ENCODE data around the gene LEP. TPM values are rescaled to one million over a fixed set of nuclear protein-coding genes. Genes with fewer than 3 reads are reported as not detected.

The LEP gene
- total RNA-seq, 2 experiments from 2014 or later = not detected

DNA sequence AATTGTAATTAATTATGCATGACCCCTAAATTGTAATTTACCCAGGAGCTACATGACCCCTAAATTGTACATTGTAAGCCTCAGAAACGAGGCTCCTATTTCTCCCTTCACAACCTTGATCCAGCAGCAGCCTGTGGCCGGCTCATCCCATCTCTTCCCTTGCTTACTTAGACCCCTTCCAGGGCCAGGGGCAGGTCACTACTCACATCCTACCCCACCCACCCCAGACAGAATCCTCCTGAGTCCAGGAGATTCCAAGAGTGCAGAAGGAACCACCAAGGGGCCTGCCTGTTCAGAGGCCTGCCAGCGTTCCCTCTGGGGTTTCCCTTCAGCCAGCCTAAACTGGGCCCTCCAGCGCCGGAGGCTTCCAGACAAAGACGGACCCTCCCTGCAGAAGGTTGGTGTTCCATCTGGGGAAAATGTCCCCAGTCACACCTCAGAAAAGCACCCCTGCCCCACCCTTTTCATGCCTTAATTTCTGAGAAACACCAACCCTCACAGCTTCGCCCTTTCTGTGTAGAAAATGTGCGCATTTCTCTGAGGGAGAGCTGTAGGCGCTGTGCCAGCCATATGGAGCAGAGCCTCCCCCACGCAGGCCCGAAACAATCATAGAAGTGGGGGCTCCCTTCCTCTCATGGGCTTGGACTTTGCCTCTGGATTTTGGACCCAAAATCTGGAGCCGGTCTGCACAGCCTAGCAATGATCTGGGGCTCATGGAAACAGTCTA is 19.2 kb downstream of the LEP start:
- H3K36me3 ChIP-seq (ENCODE audit: insufficient read depth, low read length) = no peaks in the 10 kb centered on the region
- POLR2A ChIA-PET = interaction anchor here (0.5 kb wide), 1 partner anchor 328 kb away, joined by 3 read pairs; no protein-coding TSS in a partner anchor
- no peak overlapping the region for H3K4me3 ChIP-seq (ENCODE audit: low read depth, low read length, poor library complexity, severe bottlenecking)
- intact Hi-C loops (cut with micrococcal nuclease; ENCODE audit: unreplicated experiment) = no loop called here
- no peaks in the 10 kb centered on the region for H4K20me1 ChIP-seq (ENCODE audit: insufficient read depth, low read length)
- no peaks in the 10 kb centered on the region for H3K4me1 ChIP-seq (ENCODE audit: insufficient read depth, low read length, poor library complexity, severe bottlenecking)
- no peaks in the 10 kb centered on the region for H3K9me3 ChIP-seq (ENCODE audit: low read length)
- H2AFZ ChIP-seq (ENCODE audit: low read length) = no peak overlapping the region
- no peak for TF ChIP-seq EZH2phosphoT487 (IDR thresholded peaks at IDR 0.05; ENCODE audit: borderline replicate concordance, low read depth, low read length)
- TF ChIP-seq, protein P1, sequence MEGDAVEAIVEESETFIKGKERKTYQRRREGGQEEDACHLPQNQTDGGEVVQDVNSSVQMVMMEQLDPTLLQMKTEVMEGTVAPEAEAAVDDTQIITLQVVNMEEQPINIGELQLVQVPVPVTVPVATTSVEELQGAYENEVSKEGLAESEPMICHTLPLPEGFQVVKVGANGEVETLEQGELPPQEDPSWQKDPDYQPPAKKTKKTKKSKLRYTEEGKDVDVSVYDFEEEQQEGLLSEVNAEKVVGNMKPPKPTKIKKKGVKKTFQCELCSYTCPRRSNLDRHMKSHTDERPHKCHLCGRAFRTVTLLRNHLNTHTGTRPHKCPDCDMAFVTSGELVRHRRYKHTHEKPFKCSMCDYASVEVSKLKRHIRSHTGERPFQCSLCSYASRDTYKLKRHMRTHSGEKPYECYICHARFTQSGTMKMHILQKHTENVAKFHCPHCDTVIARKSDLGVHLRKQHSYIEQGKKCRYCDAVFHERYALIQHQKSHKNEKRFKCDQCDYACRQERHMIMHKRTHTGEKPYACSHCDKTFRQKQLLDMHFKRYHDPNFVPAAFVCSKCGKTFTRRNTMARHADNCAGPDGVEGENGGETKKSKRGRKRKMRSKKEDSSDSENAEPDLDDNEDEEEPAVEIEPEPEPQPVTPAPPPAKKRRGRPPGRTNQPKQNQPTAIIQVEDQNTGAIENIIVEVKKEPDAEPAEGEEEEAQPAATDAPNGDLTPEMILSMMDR (conservative IDR thresholded peaks at IDR 0.05; ENCODE audit: low read length) = no peak
- no peaks in the 10 kb centered on the region for H3K9me2 ChIP-seq (ENCODE audit: insufficient read depth, low read length)
- CTCF ChIA-PET (ENCODE audit: unreplicated experiment) = no interaction called here
- no peaks in the 10 kb centered on the region for H3K79me2 ChIP-seq (ENCODE audit: insufficient read depth, low read depth, low read length)
- no peak overlapping the region for H3K27ac ChIP-seq (ENCODE audit: low read depth, low read length, poor library complexity, severe bottlenecking)
- H3K4me2 ChIP-seq (ENCODE audit: low read length) = no peak overlapping the region
- BruUV-seq (replicated peaks) = no TSS peak
- DNase-seq (ENCODE audit: low spot score) = no peak

DNA sequence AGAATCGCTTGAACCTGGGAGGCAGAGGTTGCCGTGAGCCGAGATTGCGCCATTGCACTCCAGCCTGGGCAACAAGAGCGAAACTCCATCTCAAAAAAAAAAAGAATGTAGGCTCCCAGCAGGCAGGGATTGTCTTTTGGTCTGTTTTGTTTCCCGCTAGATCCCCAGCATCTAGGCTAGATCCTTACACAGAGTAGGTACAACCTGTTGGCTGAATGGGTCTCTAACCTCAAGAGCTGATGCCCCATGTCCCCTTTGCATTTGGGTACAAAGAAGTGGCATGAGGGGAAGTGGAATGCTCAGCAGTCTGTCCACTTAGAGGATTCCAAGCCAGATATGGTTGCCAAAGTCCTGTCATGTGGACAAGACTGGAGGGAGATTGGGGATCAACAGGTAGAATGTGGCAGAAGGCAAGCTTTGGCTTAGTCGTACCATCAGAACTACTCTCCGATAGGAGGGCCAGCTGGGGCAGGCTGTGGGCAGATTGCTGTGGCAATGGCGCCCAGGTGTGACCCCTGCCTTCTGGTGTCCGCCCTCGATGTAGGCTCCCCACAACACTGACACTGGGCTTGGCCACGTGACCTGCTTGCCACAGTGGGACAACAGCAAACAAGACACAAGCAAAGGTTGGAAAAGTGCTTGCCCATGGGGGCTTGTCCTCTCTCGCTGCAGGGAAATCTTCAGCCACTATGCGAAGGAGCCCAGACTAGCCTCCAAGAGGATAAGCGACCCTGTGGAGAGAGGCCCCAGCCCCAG is 21.4 kb downstream of the LEP start:
- Histone ChIP-seq H3K9me2 (ENCODE audit: insufficient read depth, low read length) (no peaks in the 10 kb centered on the region), H3K27ac (ENCODE audit: low read depth, low read length, poor library complexity, severe bottlenecking) (no peak overlapping the region), H3K79me2 (ENCODE audit: insufficient read depth, low read depth, low read length) (no peaks in the 10 kb centered on the region), H3K9me3 (ENCODE audit: low read length) (no peaks in the 10 kb centered on the region), H3K4me2 (ENCODE audit: low read length) (no peak overlapping the region), H4K20me1 (ENCODE audit: insufficient read depth, low read length) (no peaks in the 10 kb centered on the region), H2AFZ (ENCODE audit: low read length) (no peak overlapping the region), H3K4me1 (ENCODE audit: insufficient read depth, low read length, poor library complexity, severe bottlenecking) (no peaks in the 10 kb centered on the region), H3K36me3 (ENCODE audit: insufficient read depth, low read length) (no peaks in the 10 kb centered on the region), H3K4me3 (ENCODE audit: low read depth, low read length, poor library complexity, severe bottlenecking) (no peak overlapping the region)
- no TSS peak for BruUV-seq (replicated peaks)
- POLR2A ChIA-PET = no interaction called here
- DNase-seq (ENCODE audit: low spot score) = no peak
- intact Hi-C loops (cut with micrococcal nuclease; ENCODE audit: unreplicated experiment) = no loop called here
- TF ChIP-seq, protein P1 (conservative IDR thresholded peaks at IDR 0.05; ENCODE audit: low read length) = no peak
- TF ChIP-seq EZH2phosphoT487 (IDR thresholded peaks at IDR 0.05; ENCODE audit: borderline replicate concordance, low read depth, low read length) = no peak
- CTCF ChIA-PET (ENCODE audit: unreplicated experiment) = no interaction called here

DNA sequence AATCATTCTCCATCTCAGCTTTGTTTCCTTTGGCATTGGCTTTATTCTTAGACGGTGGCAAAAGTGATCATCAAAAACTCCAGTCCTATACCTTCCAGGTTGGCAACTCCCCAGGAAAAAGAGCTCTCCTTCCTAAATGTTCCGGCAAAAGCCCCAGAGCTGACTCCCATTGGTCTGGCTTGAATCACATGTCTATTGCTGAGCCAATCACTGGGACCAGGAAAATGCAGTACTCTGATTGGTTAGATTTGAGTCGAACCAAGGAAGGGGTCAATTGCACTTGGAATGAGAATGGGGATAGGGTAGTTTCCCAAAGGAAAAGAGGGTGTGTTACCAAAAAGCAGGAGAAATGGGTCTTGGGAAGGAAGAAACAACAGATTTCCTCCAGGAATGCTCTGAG is 22.3 kb downstream of the LEP start:
- CTCF ChIA-PET (ENCODE audit: unreplicated experiment) = no interaction called here

More for the DNA sequence above, 22.3 kb downstream of the LEP start:
- POLR2A ChIA-PET = no interaction called here
- intact Hi-C loops (cut with micrococcal nuclease; ENCODE audit: unreplicated experiment) = no loop called here
- Histone ChIP-seq H3K4me3 (ENCODE audit: low read depth, low read length, poor library complexity, severe bottlenecking) (no peak overlapping the region), H3K4me2 (ENCODE audit: low read length) (no peak overlapping the region), H3K4me1 (ENCODE audit: insufficient read depth, low read length, poor library complexity, severe bottlenecking) (no peaks in the 10 kb centered on the region), H3K9me3 (ENCODE audit: low read length) (no peaks in the 10 kb centered on the region), H2AFZ (ENCODE audit: low read length) (no peak overlapping the region), H3K9me2 (ENCODE audit: insufficient read depth, low read length) (no peaks in the 10 kb centered on the region), H3K27ac (ENCODE audit: low read depth, low read length, poor library complexity, severe bottlenecking) (no peak overlapping the region), H3K79me2 (ENCODE audit: insufficient read depth, low read depth, low read length) (no peaks in the 10 kb centered on the region), H4K20me1 (ENCODE audit: insufficient read depth, low read length) (no peaks in the 10 kb centered on the region), H3K36me3 (ENCODE audit: insufficient read depth, low read length) (no peaks in the 10 kb centered on the region)
- TF ChIP-seq, protein P1 (conservative IDR thresholded peaks at IDR 0.05; ENCODE audit: low read length) = no peak
- no peak for TF ChIP-seq EZH2phosphoT487 (IDR thresholded peaks at IDR 0.05; ENCODE audit: borderline replicate concordance, low read depth, low read length)
- BruUV-seq (replicated peaks) = no TSS peak
- no peak for DNase-seq (ENCODE audit: low spot score)

All from OCI-LY7 (cell line).